Small intestine (tissue), 7 donors: Measurements from ENCODE around the gene TRIM16. TPM values are rescaled to one million over a fixed set of nuclear protein-coding genes. Genes with fewer than 3 reads are reported as not detected.
"Not testable (repeated sequence)": the region's sequence is repeated elsewhere in the genome, so short reads cannot be mapped to it uniquely, and the experiment has no call there.

Experiments
- DNase-seq, 2 donors: peaks; one replicate each; pipeline versions ENCODE4 v3.0.0 to v3.0.0-alpha.2; 2013
- FAIRE-seq: peaks from 2 replicates; lab custom pipeline; 2012; peaks lifted over from hg19 to GRCh38; lab: Jason Lieb, UNC
- H3K27ac ChIP-seq, 3 donors: one replicate each; pipeline ENCODE4 v1.5.1; 2013; ENCODE audit warnings: low read length in 2 of 3, mild to moderate bottlenecking in 2 of 3, control low read depth in 1 of 3, inconsistent platforms in 1 of 3, low read depth in 1 of 3, moderate library complexity in 1 of 3
- H3K27me3 ChIP-seq, 3 donors: one replicate each; pipeline ENCODE4 v1.6.1; 2013; ENCODE audit warnings: low read length in 3 of 3, inconsistent platforms in 1 of 3; ENCODE audit not compliant: control insufficient read depth in 3 of 3, insufficient read depth in 3 of 3
- H3K36me3 ChIP-seq, 3 donors: one replicate each; pipeline ENCODE4 v1.6.1; 2013; ENCODE audit warnings: low read length in 3 of 3, inconsistent platforms in 1 of 3, low read depth in 1 of 3, mild to moderate bottlenecking in 1 of 3, moderate library complexity in 1 of 3; ENCODE audit not compliant: control insufficient read depth in 3 of 3, insufficient read depth in 2 of 3
- H3K4me1 ChIP-seq, 3 donors: one replicate each; pipeline ENCODE4 v1.6.1; 2013; ENCODE audit warnings: low read length in 2 of 3, inconsistent platforms in 1 of 3, low read depth in 1 of 3, mild to moderate bottlenecking in 1 of 3, moderate library complexity in 1 of 3; ENCODE audit not compliant: control insufficient read depth in 3 of 3, insufficient read depth in 2 of 3
- H3K4me3 ChIP-seq, 3 donors: one replicate each; pipeline ENCODE4 v1.5.1; 2013; ENCODE audit warnings: low read length in 3 of 3, control low read depth in 1 of 3, inconsistent platforms in 1 of 3, low read depth in 1 of 3, mild to moderate bottlenecking in 1 of 3, moderate library complexity in 1 of 3
- H3K9me3 ChIP-seq, 2 donors: one replicate each; pipeline ENCODE4 v1.6.1; 2013; ENCODE audit warnings: low read depth in 1 of 2, low read length in 1 of 2; ENCODE audit not compliant: control insufficient read depth in 2 of 2, insufficient read depth in 1 of 2
- WGBS, 3 donors: extraction: QIAGEN DNeasy Blood & Tissue Kit; methylation state at CpG; one replicate each; pipeline ENCODE4 v1.1.7; 2013; 5-methylcytosine and 5-hydroxymethylcytosine counted together
- polyA plus RNA-seq, 4 donors: library from polyadenylated mRNA; stranded (reverse) in 3 of 4; unstranded in 1 of 4; fragments of 200-250 nt in 3 of 4; fragments of 120-200 nt in 1 of 4; gene quantifications; one replicate each; pipeline versions ENCODE4 v1.2.1 to v1.2.3, GENCODE V29; 2013
- donor health status: healthy with polysubstance abuse.
- donor health status: control.
- donor health status: control.
- donor health status: Bipolar disorder and iron deficiency.
- donor health status: healthy.

The TRIM16 gene
- polyA plus RNA-seq, 4 donors, result 16.5 to 24.7 (median 21.1) TPM

DNA sequence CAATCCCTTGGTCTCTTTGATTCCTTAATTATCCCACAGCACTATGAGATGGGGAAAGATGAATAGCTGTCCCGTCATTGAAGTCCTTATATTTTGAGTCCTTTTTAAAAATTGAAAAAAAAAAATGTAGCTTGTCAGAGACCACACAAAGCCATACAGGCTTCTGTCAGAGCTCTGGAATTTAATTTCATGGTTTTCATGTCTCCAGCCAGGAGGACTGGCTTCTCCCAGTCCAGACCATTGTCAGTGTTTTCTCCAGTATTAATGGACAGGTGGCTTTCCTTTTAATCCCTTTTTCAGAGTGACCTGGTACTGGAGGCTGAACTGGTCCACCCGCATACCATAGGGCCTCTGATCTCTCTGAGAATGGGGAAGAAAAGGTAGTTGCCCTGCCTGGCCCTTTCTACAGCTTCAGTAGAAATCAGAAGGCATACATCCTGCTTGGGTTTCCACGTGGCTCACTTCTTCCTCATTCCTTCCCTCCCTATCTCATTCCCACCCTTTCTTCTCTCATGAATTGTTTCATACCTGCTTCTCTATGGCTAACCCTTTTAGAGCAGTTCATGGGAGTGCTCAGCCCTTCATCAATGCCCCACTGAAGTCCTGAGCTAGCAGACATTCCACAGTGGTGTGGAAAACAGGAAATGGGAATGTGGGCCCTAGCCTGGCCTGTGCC is 29.1 kb downstream of the TRIM16 start:
- Histone ChIP-seq H3K27me3 (no peaks in the 10 kb centered on the region), H3K27ac (peak overlapping the region in 1 of 3 donors; percentile 80), H3K4me3 (no peak overlapping the region), H3K4me1 (peaks cover 0 to 15% (median 0%) of the 10 kb centered on the region in 3 donors), H3K9me3 (no peaks in the 10 kb centered on the region), H3K36me3 (peaks cover 0 to 4% (median 0%) of the 10 kb centered on the region in 3 donors)
- WGBS, 3 donors, result 50 to 60% (median 57%) methylated on average over 3 of the region's 3 CpGs
- DNase-seq (peak; percentile 54 to 63), FAIRE-seq (no peak)

DNA sequence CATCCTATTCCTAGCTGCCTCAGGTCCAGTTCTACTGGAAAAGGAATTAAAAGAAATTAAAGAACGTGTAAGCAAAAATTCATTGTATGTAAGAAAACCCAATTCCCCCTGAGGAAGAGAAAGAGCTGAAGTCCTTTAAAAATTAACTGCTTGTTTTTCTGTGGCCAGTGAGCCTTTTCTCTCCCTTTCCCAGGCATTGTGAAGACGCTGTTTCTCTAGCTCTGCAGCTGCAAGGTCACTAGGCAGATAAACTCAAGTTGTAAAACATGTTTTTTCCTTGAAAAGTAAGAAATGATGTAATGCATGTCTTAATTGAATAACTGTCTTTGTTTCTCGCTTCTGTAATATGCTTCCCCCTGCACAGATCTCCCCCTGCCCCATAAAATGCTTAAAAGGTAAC is 29.7 kb downstream of the TRIM16 start:
- not testable (repeated sequence) for DNase-seq, H3K27me3 ChIP-seq, H3K36me3 ChIP-seq, FAIRE-seq, H3K4me3 ChIP-seq, H3K27ac ChIP-seq, H3K9me3 ChIP-seq
- peaks cover 0 to 17% (median 0%) of the 10 kb centered on the region in 3 donors for H3K4me1 ChIP-seq
- 77 to 90% (median 86%) methylated on average over 3 of the region's 3 CpGs for WGBS, 3 donors

- no peak for FAIRE-seq
- H3K4me3 ChIP-seq, result no peak overlapping the region
- DNase-seq, result no peak
- H3K27me3 ChIP-seq, result no peaks in the 10 kb centered on the region
- 87 to 90% (median 89%) methylated on average over 6 of the region's 6 CpGs for WGBS, 3 donors
- no peak overlapping the region for H3K27ac ChIP-seq
- H3K36me3 ChIP-seq, result peaks cover 0 to 3% (median 0%) of the 10 kb centered on the region in 3 donors
- H3K4me1 ChIP-seq, result peaks cover 0 to 31% (median 3%) of the 10 kb centered on the region in 3 donors
- H3K9me3 ChIP-seq, result no peaks in the 10 kb centered on the region
These were observed 31.2 kb downstream of the TRIM16 start for GRCh38 chr17:15652960-15653359.

DNA sequence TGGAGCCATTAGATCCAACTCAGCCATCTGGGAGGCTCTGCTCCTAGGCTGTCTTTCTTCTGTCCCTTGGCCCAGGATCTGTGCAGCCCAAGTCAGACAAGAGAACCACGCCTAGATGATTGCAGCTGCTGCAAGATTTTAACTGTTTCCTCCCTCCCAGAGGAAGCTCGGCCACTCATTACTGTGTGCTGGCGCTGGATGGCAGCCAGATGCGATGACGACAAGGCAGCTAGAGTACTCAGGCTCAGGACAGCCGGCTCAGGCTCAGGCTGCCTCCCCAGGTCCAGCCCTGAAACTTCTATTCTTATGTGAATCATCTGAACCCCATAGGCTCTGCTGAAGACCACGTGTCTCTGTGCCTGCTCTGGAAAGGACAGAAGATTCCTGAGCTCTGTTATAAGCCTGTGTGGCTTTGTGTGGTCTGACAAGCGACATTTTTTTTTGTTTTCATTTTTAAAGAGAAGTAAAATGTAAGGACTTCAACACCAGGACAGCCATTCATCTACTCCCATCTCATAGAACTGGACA is 32.5 kb downstream of the TRIM16 start:
- 1 to 9% (median 5%) methylated on average over 7 to 8 of the region's 8 CpGs for WGBS, 3 donors
- no peak for FAIRE-seq
- Histone ChIP-seq H3K27me3 (no peaks in the 10 kb centered on the region), H3K4me3 (peak overlapping the region in 2 of 3 donors; percentile 58 to 80), H3K36me3 (peaks cover 0 to 3% (median 0%) of the 10 kb centered on the region in 3 donors), H3K9me3 (no peaks in the 10 kb centered on the region), H3K4me1 (peaks cover 0 to 31% (median 3%) of the 10 kb centered on the region in 3 donors), H3K27ac (peak overlapping the region; percentile 78 to 96 (median 96))
- peak; percentile 96 to 99 for DNase-seq

GRCh38 chr17:15650741-15651582 is 33.1 kb downstream of the TRIM16 start:
- Histone ChIP-seq H3K4me1 (peaks cover 0 to 31% (median 3%) of the 10 kb centered on the region in 3 donors), H3K4me3 (peak overlapping the region; percentile 24 to 80 (median 58)), H3K27ac (peak overlapping the region; percentile 79 to 96 (median 96)), H3K9me3 (no peaks in the 10 kb centered on the region), H3K36me3 (peaks cover 0 to 3% (median 0%) of the 10 kb centered on the region in 3 donors), H3K27me3 (no peaks in the 10 kb centered on the region)
- 2 to 29% (median 27%) methylated on average over 14 of the region's 14 CpGs for WGBS, 3 donors
- DNase-seq (peak in 1 of 2 donors; percentile 29), FAIRE-seq (no peak)

DNA sequence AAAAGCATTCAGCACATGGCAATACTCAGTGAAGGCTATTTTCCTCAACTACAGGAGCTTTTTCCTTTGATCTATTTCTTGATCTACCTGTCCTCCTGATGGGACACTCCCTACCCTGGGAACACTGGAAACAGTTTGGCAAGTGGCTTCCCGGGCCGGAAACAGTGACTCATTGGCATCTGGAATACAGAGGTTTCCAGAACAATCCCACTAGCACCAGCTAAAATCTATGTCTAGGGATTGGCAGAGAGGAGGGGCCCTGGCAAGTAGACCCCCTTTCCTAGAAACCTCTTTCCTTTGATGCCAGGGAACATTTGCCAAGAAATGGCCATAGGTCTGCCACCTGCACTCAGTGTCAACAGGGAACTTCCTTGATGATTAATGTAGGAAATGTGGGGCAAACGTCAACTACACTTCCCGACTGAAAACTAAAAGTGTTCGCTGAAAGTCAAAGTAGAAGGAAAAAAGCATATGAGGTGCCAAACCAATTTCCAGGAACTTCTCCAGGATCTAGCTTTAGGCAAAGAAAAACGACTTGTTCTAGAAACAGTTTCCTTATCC is 34.2 kb downstream of the TRIM16 start:
- H3K27me3 ChIP-seq, result no peaks in the 10 kb centered on the region
- H3K4me3 ChIP-seq, result peak overlapping the region in 2 of 3 donors; percentile 58 to 80
- FAIRE-seq (no peak), DNase-seq (peak; percentile 76 to 91)
- WGBS, 3 donors, result 6 to 25% (median 22%) methylated on average over 6 of the region's 6 CpGs
- H3K4me1 ChIP-seq, result peaks cover 0 to 33% (median 3%) of the 10 kb centered on the region in 3 donors
- peak overlapping the region; percentile 79 to 96 (median 96) for H3K27ac ChIP-seq
- peaks cover 0 to 3% (median 0%) of the 10 kb centered on the region in 3 donors for H3K36me3 ChIP-seq
- H3K9me3 ChIP-seq, result no peaks in the 10 kb centered on the region

DNA sequence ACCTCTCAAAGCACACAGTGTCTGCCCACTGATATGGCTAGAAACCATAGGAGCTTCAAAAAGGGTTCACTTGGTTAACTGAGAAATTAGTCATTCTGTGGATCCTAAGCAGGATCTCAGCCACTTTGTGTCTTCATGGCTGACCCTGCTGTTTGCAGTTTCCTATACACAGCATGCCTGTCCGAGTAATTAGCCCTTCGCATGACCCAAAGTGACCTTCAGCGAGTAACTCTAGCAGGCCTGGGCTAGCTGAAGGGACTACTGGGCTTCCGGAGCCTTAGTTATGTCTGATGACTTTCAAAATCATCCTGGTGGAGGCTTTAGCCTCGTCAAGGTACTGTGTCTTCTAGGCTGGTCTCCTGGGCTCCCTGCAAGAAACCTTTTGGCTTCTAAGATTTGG is 35.7 kb downstream of the TRIM16 start:
- Histone ChIP-seq H3K4me1 (peaks cover 0 to 27% (median 3%) of the 10 kb centered on the region in 3 donors), H3K36me3 (peaks cover 0 to 6% (median 0%) of the 10 kb centered on the region in 3 donors), H3K9me3 (no peaks in the 10 kb centered on the region), H3K27ac (peak overlapping the region in 1 of 3 donors; percentile 96), H3K4me3 (peak overlapping the region in 1 of 3 donors; percentile 80), H3K27me3 (no peaks in the 10 kb centered on the region)
- WGBS, 3 donors, result 73 to 82% (median 74%) methylated on average over 5 of the region's 5 CpGs
- FAIRE-seq (no peak), DNase-seq (no peak)

GRCh38 chr17:15645942-15646312 is 38.2 kb downstream of the TRIM16 start:
- not testable (repeated sequence) for FAIRE-seq, H3K4me3 ChIP-seq, H3K9me3 ChIP-seq, H3K27me3 ChIP-seq, H3K36me3 ChIP-seq
- Histone ChIP-seq H3K4me1 (peaks cover 0 to 24% (median 3%) of the 10 kb centered on the region in 3 donors), H3K27ac (peak overlapping the region; percentile 34 to 84 (median 81))
- WGBS, 3 donors, result 10 to 41% (median 23%) methylated on average over 5 of the region's 5 CpGs
- DNase-seq, result peak; percentile 76 to 83
